Measurements from ENCODE around the gene CYP24A1. TPM values are rescaled to one million over a fixed set of nuclear protein-coding genes. Genes with fewer than 3 reads are reported as not detected.

CYP24A1 gene
- total RNA-seq, 1 donor from 2014 or later = 5.9 TPM

- Histone ChIP-seq H3K4me1 (peaks cover 17% of the 10 kb centered on the region), H3K27me3 (no peaks in the 10 kb centered on the region), H3K4me3 (no peak overlapping the region), H3K27ac (no peak overlapping the region), H3K36me3 (no peaks in the 10 kb centered on the region), H3K9me3 (no peaks in the 10 kb centered on the region)
- no peak for DNase-seq (ENCODE audit: extremely low spot score in 2 of 2)
- intact Hi-C loops (cut with DNase I) = no loop called here
- no peak for TF ChIP-seq POLR2AphosphoS5 (IDR thresholded peaks at IDR 0.05; ENCODE audit: insufficient read depth in 1 of 2, low read depth in 1 of 2)
- no peak for TF ChIP-seq POLR2A (IDR thresholded peaks at IDR 0.05)
- TF ChIP-seq CTCF (IDR thresholded peaks at IDR 0.05) = no peak
Measured at GRCh38 chr20:54168961-54169862, 4.6 kb downstream of the CYP24A1 start.

- Histone ChIP-seq H3K27me3 (no peaks in the 10 kb centered on the region), H3K27ac (no peak overlapping the region), H3K4me1 (peaks cover 7% of the 10 kb centered on the region), H3K36me3 (no peaks in the 10 kb centered on the region), H3K4me3 (no peak overlapping the region), H3K9me3 (no peaks in the 10 kb centered on the region)
- TF ChIP-seq POLR2AphosphoS5 (IDR thresholded peaks at IDR 0.05; ENCODE audit: insufficient read depth in 1 of 2, low read depth in 1 of 2) (no peak), POLR2A (IDR thresholded peaks at IDR 0.05) (no peak), CTCF (IDR thresholded peaks at IDR 0.05) (no peak)
- intact Hi-C loops (cut with DNase I) = no loop called here
- no peak for DNase-seq (ENCODE audit: extremely low spot score in 2 of 2)
Measured at GRCh38 chr20:54167909-54168872, 5.6 kb downstream of the CYP24A1 start.

- no peaks in the 10 kb centered on the region for H3K4me1 ChIP-seq
- no peaks in the 10 kb centered on the region for H3K27me3 ChIP-seq
- no peaks in the 10 kb centered on the region for H3K9me3 ChIP-seq
- H3K4me3 ChIP-seq = no peak overlapping the region
- no peak for DNase-seq (ENCODE audit: extremely low spot score in 2 of 2)
- no peak for TF ChIP-seq CTCF (IDR thresholded peaks at IDR 0.05)
- no peak for TF ChIP-seq POLR2AphosphoS5 (IDR thresholded peaks at IDR 0.05; ENCODE audit: insufficient read depth in 1 of 2, low read depth in 1 of 2)
- TF ChIP-seq POLR2A (IDR thresholded peaks at IDR 0.05) = no peak
- no peak overlapping the region for H3K27ac ChIP-seq
- intact Hi-C loops (cut with DNase I) = no loop called here
- no peaks in the 10 kb centered on the region for H3K36me3 ChIP-seq
Measured at GRCh38 chr20:54166987-54167662, 6.7 kb downstream of the CYP24A1 start.

- DNase-seq (ENCODE audit: extremely low spot score in 2 of 2) = no peak
- H3K4me1 ChIP-seq = no peaks in the 10 kb centered on the region
- no peaks in the 10 kb centered on the region for H3K36me3 ChIP-seq
- H3K9me3 ChIP-seq = no peaks in the 10 kb centered on the region
- no peak for TF ChIP-seq POLR2A (IDR thresholded peaks at IDR 0.05)
- TF ChIP-seq CTCF (IDR thresholded peaks at IDR 0.05) = no peak
- TF ChIP-seq POLR2AphosphoS5 (IDR thresholded peaks at IDR 0.05; ENCODE audit: insufficient read depth in 1 of 2, low read depth in 1 of 2) = no peak
- no peak overlapping the region for H3K27ac ChIP-seq
- intact Hi-C loops (cut with DNase I) = no loop called here
- no peaks in the 10 kb centered on the region for H3K27me3 ChIP-seq
- H3K4me3 ChIP-seq = no peak overlapping the region
Measured at GRCh38 chr20:54165803-54166202, 8.0 kb downstream of the CYP24A1 start.
